HEK293 (cell line): Measurements from ENCODE around the gene ZNF329.

Experiments
- BCL11B ChIP-seq: fragments of 450-650 bp; formaldehyde crosslinking; IDR thresholded peaks from 2 replicates; pipeline ENCODE4 v1.5.1; 2016; ENCODE audit warnings: low read depth, missing biosample characterization, missing genetic modification characterization
- GLI4 ChIP-seq: fragments of 450-650 bp; formaldehyde crosslinking; IDR thresholded peaks from 2 replicates; pipeline ENCODE4 v1.5.1; 2016; ENCODE audit warnings: missing biosample characterization, missing genetic modification characterization
- HOXC10 ChIP-seq: sonication (generic); formaldehyde crosslinking; IDR thresholded peaks from 2 replicates; pipeline ENCODE4 v1.8.1; 2023; ENCODE audit warnings: mild to moderate bottlenecking, missing genetic modification reagents
- KLF9 ChIP-seq: fragments of 450-650 bp; formaldehyde crosslinking; IDR thresholded peaks from 2 replicates; pipeline ENCODE4 v1.5.1; 2016; ENCODE audit warnings: missing biosample characterization, missing genetic modification characterization, low read depth
- MZF1 ChIP-seq: fragments of 450-650 bp; formaldehyde crosslinking; IDR thresholded peaks from 2 replicates; pipeline ENCODE4 v1.5.1; 2017; ENCODE audit warnings: missing biosample characterization, missing genetic modification characterization, borderline replicate concordance
- TRIM28 ChIP-seq: IDR thresholded peaks from 2 replicates; pipeline ENCODE4 v1.6.1; 2011; ENCODE audit warnings: low read length, control low read depth, borderline replicate concordance
- ZBTB17 ChIP-seq: fragments of 450-650 bp; formaldehyde crosslinking; IDR thresholded peaks from 2 replicates; pipeline ENCODE4 v1.5.1; 2016; ENCODE audit warnings: missing biosample characterization, missing genetic modification characterization
- ZNF132 ChIP-seq: fragments of 450-650 bp; formaldehyde crosslinking; IDR thresholded peaks from 2 replicates; pipeline ENCODE4 v1.5.1; 2017; ENCODE audit warnings: missing biosample characterization, missing genetic modification characterization, borderline replicate concordance
- ZNF140 ChIP-seq: fragments of 450-650 bp; formaldehyde crosslinking; IDR thresholded peaks from 2 replicates; pipeline ENCODE4 v1.5.1; 2016; ENCODE audit warnings: missing biosample characterization, missing genetic modification characterization
- ZNF146 ChIP-seq: fragments of 450-650 bp; formaldehyde crosslinking; IDR thresholded peaks from 2 replicates; pipeline ENCODE4 v1.5.1; 2016; ENCODE audit warnings: missing biosample characterization, missing genetic modification characterization
- ZNF211 ChIP-seq: fragments of 450-650 bp; formaldehyde crosslinking; IDR thresholded peaks from 2 replicates; pipeline ENCODE4 v1.5.1; 2016; ENCODE audit warnings: low read depth, missing biosample characterization, missing genetic modification characterization
- ZNF311 ChIP-seq: fragments of 450-650 bp; formaldehyde crosslinking; IDR thresholded peaks from 2 replicates; pipeline ENCODE4 v1.5.1; 2017; ENCODE audit warnings: missing biosample characterization, missing genetic modification characterization, borderline replicate concordance
- ZNF544 ChIP-seq: fragments of 450-650 bp; formaldehyde crosslinking; IDR thresholded peaks from 2 replicates; pipeline ENCODE4 v1.5.0; 2017; ENCODE audit warnings: missing biosample characterization, missing genetic modification characterization
- ZNF558 ChIP-seq: fragments of 450-650 bp; formaldehyde crosslinking; IDR thresholded peaks from 2 replicates; pipeline ENCODE4 v1.5.1; 2016; ENCODE audit warnings: missing biosample characterization, missing genetic modification characterization
- ZNF596 ChIP-seq: fragments of 450-650 bp; IDR thresholded peaks from 2 replicates; pipeline ENCODE4 v1.5.0; 2018; ENCODE audit warnings: missing biosample characterization, mild to moderate bottlenecking, missing genetic modification characterization, moderate library complexity
- ZNF624 ChIP-seq: fragments of 450-650 bp; formaldehyde crosslinking; IDR thresholded peaks from 2 replicates; pipeline ENCODE4 v1.5.1; 2017; ENCODE audit warnings: missing biosample characterization, missing genetic modification characterization
- ZNF792 ChIP-seq: fragments of 450-650 bp; formaldehyde crosslinking; IDR thresholded peaks from 2 replicates; pipeline ENCODE4 v1.5.1; 2016; ENCODE audit warnings: missing biosample characterization, missing genetic modification characterization
- ZNF837 ChIP-seq: fragments of 450-650 bp; formaldehyde crosslinking; IDR thresholded peaks from 2 replicates; pipeline ENCODE4 v1.5.1; 2016; ENCODE audit warnings: missing biosample characterization, missing genetic modification characterization
- ZSCAN30 ChIP-seq: fragments of 450-650 bp; IDR thresholded peaks from 2 replicates; pipeline ENCODE4 v1.5.1; 2018; ENCODE audit warnings: missing biosample characterization, mild to moderate bottlenecking, missing genetic modification characterization, moderate library complexity
- TF ChIP-seq, protein P1 (sequence below): fragments of 450-650 bp; formaldehyde crosslinking; IDR thresholded peaks from 2 replicates; pipeline ENCODE4 v1.5.1; 2016; ENCODE audit warnings: missing biosample characterization, missing genetic modification characterization, borderline replicate concordance
- TF ChIP-seq, protein P2 (sequence below): fragments of 450-650 bp; formaldehyde crosslinking; IDR thresholded peaks from 2 replicates; pipeline ENCODE4 v1.5.1; 2016; ENCODE audit warnings: missing biosample characterization, missing genetic modification characterization
- TF ChIP-seq, protein P3 (sequence below): fragments of 450-650 bp; formaldehyde crosslinking; IDR thresholded peaks from 2 replicates; pipeline ENCODE4 v1.5.1; 2016; ENCODE audit warnings: missing biosample characterization, missing genetic modification characterization
- TF ChIP-seq, protein P4 (sequence below): sonication (generic); formaldehyde crosslinking; IDR thresholded peaks from 2 replicates; pipeline ENCODE4 v1.8.1; 2022; ENCODE audit warnings: mild to moderate bottlenecking, moderate library complexity, missing genetic modification reagents
- TF ChIP-seq, protein P5 (sequence below): fragments of 450-650 bp; formaldehyde crosslinking; IDR thresholded peaks from 2 replicates; pipeline ENCODE4 v1.5.1; 2017; ENCODE audit warnings: missing biosample characterization, missing genetic modification characterization
- TF ChIP-seq, protein P6 (sequence below): fragments of 450-650 bp; formaldehyde crosslinking; conservative IDR thresholded peaks from 2 replicates; pipeline ENCODE4 v1.5.1; 2016; ENCODE audit warnings: low read depth, missing biosample characterization, missing genetic modification characterization

Gene ZNF329

DNA sequence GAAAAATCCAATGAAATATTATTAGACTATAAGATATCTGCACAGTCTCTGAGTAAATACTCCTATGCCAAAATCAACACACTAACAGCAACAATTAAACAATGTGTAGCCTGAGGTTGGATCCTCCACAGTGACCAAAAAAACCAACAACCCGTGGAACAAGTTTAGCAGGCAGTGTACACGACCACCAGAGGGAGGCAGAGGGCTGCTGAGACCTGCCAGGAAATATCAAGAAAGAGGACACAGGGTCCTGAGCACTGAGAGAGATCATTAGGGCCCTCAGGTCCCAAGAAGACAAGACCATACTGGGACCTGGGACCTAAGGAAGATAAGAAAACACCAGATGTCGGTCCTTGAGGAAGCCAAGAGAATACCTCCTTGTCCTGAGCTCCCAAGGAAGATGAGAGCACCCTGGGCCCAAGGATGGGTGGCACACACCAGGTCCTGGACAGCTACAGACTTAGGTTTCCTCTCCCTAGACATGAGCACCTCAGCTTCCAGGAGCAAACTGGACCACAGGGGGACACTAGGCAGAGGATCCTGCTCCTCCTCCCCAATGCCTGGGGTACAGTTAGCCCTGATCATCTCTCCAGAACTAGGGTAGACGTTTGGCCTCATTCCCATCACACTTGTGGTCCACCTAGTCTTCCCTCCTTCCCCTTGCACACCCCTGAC lies 31.4 kb upstream of the ZNF329 start (continued):
- TF ChIP-seq ZNF624 (tag by site-specific recombination), result no peak
- TF ChIP-seq ZNF837 (tag by site-specific recombination), result no peak
- TF ChIP-seq MZF1, result no peak
- TF ChIP-seq, protein P1, sequence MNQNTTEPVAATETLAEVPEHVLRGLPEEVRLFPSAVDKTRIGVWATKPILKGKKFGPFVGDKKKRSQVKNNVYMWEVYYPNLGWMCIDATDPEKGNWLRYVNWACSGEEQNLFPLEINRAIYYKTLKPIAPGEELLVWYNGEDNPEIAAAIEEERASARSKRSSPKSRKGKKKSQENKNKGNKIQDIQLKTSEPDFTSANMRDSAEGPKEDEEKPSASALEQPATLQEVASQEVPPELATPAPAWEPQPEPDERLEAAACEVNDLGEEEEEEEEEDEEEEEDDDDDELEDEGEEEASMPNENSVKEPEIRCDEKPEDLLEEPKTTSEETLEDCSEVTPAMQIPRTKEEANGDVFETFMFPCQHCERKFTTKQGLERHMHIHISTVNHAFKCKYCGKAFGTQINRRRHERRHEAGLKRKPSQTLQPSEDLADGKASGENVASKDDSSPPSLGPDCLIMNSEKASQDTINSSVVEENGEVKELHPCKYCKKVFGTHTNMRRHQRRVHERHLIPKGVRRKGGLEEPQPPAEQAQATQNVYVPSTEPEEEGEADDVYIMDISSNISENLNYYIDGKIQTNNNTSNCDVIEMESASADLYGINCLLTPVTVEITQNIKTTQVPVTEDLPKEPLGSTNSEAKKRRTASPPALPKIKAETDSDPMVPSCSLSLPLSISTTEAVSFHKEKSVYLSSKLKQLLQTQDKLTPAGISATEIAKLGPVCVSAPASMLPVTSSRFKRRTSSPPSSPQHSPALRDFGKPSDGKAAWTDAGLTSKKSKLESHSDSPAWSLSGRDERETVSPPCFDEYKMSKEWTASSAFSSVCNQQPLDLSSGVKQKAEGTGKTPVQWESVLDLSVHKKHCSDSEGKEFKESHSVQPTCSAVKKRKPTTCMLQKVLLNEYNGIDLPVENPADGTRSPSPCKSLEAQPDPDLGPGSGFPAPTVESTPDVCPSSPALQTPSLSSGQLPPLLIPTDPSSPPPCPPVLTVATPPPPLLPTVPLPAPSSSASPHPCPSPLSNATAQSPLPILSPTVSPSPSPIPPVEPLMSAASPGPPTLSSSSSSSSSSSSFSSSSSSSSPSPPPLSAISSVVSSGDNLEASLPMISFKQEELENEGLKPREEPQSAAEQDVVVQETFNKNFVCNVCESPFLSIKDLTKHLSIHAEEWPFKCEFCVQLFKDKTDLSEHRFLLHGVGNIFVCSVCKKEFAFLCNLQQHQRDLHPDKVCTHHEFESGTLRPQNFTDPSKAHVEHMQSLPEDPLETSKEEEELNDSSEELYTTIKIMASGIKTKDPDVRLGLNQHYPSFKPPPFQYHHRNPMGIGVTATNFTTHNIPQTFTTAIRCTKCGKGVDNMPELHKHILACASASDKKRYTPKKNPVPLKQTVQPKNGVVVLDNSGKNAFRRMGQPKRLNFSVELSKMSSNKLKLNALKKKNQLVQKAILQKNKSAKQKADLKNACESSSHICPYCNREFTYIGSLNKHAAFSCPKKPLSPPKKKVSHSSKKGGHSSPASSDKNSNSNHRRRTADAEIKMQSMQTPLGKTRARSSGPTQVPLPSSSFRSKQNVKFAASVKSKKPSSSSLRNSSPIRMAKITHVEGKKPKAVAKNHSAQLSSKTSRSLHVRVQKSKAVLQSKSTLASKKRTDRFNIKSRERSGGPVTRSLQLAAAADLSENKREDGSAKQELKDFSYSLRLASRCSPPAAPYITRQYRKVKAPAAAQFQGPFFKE, result no peak
- TF ChIP-seq, protein P2, sequence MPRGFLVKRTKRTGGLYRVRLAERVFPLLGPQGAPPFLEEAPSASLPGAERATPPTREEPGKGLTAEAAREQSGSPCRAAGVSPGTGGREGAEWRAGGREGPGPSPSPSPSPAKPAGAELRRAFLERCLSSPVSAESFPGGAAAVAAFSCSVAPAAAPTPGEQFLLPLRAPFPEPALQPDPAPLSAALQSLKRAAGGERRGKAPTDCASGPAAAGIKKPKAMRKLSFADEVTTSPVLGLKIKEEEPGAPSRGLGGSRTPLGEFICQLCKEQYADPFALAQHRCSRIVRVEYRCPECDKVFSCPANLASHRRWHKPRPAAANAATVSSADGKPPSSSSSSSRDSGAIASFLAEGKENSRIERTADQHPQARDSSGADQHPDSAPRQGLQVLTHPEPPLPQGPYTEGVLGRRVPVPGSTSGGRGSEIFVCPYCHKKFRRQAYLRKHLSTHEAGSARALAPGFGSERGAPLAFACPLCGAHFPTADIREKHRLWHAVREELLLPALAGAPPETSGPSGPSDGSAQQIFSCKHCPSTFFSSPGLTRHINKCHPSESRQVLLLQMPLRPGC (tag by site-specific recombination), result no peak
- TF ChIP-seq ZNF211 (tag by site-specific recombination), result no peak
- no peak for TF ChIP-seq GLI4 (tag by site-specific recombination)
- TF ChIP-seq ZSCAN30 (tag by site-specific recombination), result no peak
- TF ChIP-seq, protein P3, sequence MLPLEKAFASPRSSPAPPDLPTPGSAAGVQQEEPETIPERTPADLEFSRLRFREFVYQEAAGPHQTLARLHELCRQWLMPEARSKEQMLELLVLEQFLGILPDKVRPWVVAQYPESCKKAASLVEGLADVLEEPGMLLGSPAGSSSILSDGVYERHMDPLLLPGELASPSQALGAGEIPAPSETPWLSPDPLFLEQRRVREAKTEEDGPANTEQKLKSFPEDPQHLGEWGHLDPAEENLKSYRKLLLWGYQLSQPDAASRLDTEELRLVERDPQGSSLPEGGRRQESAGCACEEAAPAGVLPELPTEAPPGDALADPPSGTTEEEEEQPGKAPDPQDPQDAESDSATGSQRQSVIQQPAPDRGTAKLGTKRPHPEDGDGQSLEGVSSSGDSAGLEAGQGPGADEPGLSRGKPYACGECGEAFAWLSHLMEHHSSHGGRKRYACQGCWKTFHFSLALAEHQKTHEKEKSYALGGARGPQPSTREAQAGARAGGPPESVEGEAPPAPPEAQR, result no peak
- TF ChIP-seq ZNF558 (tag by site-specific recombination), result peak; percentile 11; the same call in 1 of the 2 replicates
- no peak for TF ChIP-seq ZNF140 (tag by site-specific recombination)
- TF ChIP-seq ZBTB17 (tag by site-specific recombination), result no peak
- no peak for TF ChIP-seq ZNF544 (tag by site-specific recombination)
- peak; percentile 62; the same call in 1 of the 2 replicates for TF ChIP-seq ZNF311 (tag by site-specific recombination)
- no peak; the same call in 1 of the 2 replicates for TF ChIP-seq ZNF792 (tag by site-specific recombination)
- TF ChIP-seq, protein P4, sequence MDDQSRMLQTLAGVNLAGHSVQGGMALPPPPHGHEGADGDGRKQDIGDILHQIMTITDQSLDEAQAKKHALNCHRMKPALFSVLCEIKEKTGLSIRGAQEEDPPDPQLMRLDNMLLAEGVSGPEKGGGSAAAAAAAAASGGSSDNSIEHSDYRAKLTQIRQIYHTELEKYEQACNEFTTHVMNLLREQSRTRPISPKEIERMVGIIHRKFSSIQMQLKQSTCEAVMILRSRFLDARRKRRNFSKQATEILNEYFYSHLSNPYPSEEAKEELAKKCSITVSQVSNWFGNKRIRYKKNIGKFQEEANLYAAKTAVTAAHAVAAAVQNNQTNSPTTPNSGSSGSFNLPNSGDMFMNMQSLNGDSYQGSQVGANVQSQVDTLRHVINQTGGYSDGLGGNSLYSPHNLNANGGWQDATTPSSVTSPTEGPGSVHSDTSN (CRISPR knock-in tag), result no peak
- TF ChIP-seq, protein P5, sequence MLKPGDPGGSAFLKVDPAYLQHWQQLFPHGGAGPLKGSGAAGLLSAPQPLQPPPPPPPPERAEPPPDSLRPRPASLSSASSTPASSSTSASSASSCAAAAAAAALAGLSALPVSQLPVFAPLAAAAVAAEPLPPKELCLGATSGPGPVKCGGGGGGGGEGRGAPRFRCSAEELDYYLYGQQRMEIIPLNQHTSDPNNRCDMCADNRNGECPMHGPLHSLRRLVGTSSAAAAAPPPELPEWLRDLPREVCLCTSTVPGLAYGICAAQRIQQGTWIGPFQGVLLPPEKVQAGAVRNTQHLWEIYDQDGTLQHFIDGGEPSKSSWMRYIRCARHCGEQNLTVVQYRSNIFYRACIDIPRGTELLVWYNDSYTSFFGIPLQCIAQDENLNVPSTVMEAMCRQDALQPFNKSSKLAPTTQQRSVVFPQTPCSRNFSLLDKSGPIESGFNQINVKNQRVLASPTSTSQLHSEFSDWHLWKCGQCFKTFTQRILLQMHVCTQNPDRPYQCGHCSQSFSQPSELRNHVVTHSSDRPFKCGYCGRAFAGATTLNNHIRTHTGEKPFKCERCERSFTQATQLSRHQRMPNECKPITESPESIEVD (tag by site-specific recombination), result no peak
- no peak for TF ChIP-seq TRIM28
- 0 out of 2 replicates have a peak, but pooled peaks have one; percentile 17 for TF ChIP-seq HOXC10
- TF ChIP-seq, protein P6, sequence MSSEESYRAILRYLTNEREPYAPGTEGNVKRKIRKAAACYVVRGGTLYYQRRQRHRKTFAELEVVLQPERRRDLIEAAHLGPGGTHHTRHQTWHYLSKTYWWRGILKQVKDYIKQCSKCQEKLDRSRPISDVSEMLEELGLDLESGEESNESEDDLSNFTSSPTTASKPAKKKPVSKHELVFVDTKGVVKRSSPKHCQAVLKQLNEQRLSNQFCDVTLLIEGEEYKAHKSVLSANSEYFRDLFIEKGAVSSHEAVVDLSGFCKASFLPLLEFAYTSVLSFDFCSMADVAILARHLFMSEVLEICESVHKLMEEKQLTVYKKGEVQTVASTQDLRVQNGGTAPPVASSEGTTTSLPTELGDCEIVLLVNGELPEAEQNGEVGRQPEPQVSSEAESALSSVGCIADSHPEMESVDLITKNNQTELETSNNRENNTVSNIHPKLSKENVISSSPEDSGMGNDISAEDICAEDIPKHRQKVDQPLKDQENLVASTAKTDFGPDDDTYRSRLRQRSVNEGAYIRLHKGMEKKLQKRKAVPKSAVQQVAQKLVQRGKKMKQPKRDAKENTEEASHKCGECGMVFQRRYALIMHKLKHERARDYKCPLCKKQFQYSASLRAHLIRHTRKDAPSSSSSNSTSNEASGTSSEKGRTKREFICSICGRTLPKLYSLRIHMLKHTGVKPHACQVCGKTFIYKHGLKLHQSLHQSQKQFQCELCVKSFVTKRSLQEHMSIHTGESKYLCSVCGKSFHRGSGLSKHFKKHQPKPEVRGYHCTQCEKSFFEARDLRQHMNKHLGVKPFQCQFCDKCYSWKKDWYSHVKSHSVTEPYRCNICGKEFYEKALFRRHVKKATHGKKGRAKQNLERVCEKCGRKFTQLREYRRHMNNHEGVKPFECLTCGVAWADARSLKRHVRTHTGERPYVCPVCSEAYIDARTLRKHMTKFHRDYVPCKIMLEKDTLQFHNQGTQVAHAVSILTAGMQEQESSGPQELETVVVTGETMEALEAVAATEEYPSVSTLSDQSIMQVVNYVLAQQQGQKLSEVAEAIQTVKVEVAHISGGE (tag by site-specific recombination), result no peak
- TF ChIP-seq ZNF146 (tag by site-specific recombination), result no peak
- 0 out of 2 replicates have a peak, but pooled peaks have one; percentile 16 for TF ChIP-seq BCL11B (tag by site-specific recombination)
- no peak for TF ChIP-seq ZNF132
- no peak for TF ChIP-seq ZNF596 (tag by site-specific recombination)
- TF ChIP-seq KLF9 (tag by site-specific recombination), result no peak
